H1 (cell line): ENCODE data around the gene DCLK1. TPM values are rescaled to one million over a fixed set of nuclear protein-coding genes. Genes with fewer than 3 reads are reported as not detected.

Source experiments
- CTCF ChIA-PET: fragments of 300-600 bp; sonication (Branson Sonifier 250); formaldehyde crosslinking; loops from one replicate; lab custom pipeline; 2021; ENCODE audit not compliant: partially characterized antibody; lab: Charles Lee
- POLR2A ChIA-PET: fragments of 300-600 bp; sonication (Branson Sonifier 250); formaldehyde crosslinking; loops from one replicate; lab custom pipeline; 2021; ENCODE audit warnings: inconsistent platforms; ENCODE audit not compliant: partially characterized antibody; lab: Charles Lee
- DNase-seq, 2 experiments: peaks; one replicate each; pipeline versions ENCODE4 v3.0.0 to v3.0.0-alpha.2; 2010 to 2022; ENCODE audit warnings: low spot score in 2 of 2, low read depth in 1 of 2, mixed read lengths in 1 of 2
- FAIRE-seq: peaks from 2 replicates; lab custom pipeline; 2011; peaks lifted over from hg19 to GRCh38; lab: Jason Lieb, UNC
- H2AFZ ChIP-seq: 2 replicates; pipeline ENCODE4 v1.8.1; 2012; ENCODE audit warnings: low read length, inconsistent platforms
- H2AK5ac ChIP-seq: 2 replicates; pipeline ENCODE4 v1.6.1; 2013; ENCODE audit warnings: low read depth, low read length
- H2BK120ac ChIP-seq: replicated peaks from 2 replicates; pipeline ENCODE3; 2013; ENCODE audit warnings: low read depth, low read length, inconsistent platforms
- H2BK12ac ChIP-seq: 2 replicates; pipeline ENCODE4 v1.6.1; 2013; ENCODE audit warnings: low read depth, low read length
- H2BK15ac ChIP-seq: 2 replicates; pipeline ENCODE4 v1.6.1; 2013; ENCODE audit warnings: low read length
- H2BK20ac ChIP-seq: 2 replicates; pipeline ENCODE4 v1.6.1; 2013; ENCODE audit warnings: low read length
- H2BK5ac ChIP-seq: 2 replicates; pipeline ENCODE4 v1.6.1; 2013; ENCODE audit warnings: low read depth, low read length
- H3K14ac ChIP-seq: 2 replicates; pipeline ENCODE4 v1.6.1; 2013; ENCODE audit warnings: inconsistent platforms; ENCODE audit not compliant: insufficient read length
- H3K18ac ChIP-seq: 2 replicates; pipeline ENCODE4 v1.6.1; 2013; ENCODE audit warnings: low read length; ENCODE audit errors: extremely low read depth
- H3K23ac ChIP-seq: 2 replicates; pipeline ENCODE4 v1.6.1; 2013; ENCODE audit warnings: inconsistent platforms; ENCODE audit not compliant: insufficient read length
- H3K23me2 ChIP-seq: 2 replicates; pipeline ENCODE4 v1.6.1; 2013; ENCODE audit warnings: low read depth, low read length
- H3K27ac ChIP-seq: 2 replicates; pipeline ENCODE4 v1.6.1; 2011; ENCODE audit warnings: low read depth, low read length, inconsistent platforms
- H3K27me3 ChIP-seq, 4 experiments: replicated peaks in 1 of 4; 1 replicate in 1 of 4; 2 replicates in 3 of 4; pipeline versions ENCODE4 v1.6.1 to v1.8.1; 2011 to 2013; ENCODE audit warnings: low read length in 3 of 4, mild to moderate bottlenecking in 3 of 4, inconsistent platforms in 2 of 4, mixed read lengths in 2 of 4, moderate library complexity in 1 of 4; ENCODE audit not compliant: control insufficient read depth in 3 of 4, insufficient read depth in 3 of 4; ENCODE audit errors: extremely low read depth in 1 of 4
- H3K36me3 ChIP-seq, 4 experiments: 2 replicates each; pipeline versions ENCODE4 v1.6.1 to v1.8.1; 2011 to 2013; ENCODE audit warnings: mild to moderate bottlenecking in 4 of 4, low read length in 3 of 4, moderate library complexity in 2 of 4, control low read depth in 1 of 4, inconsistent platforms in 1 of 4; ENCODE audit not compliant: insufficient read depth in 4 of 4, control insufficient read depth in 2 of 4
- H3K4ac ChIP-seq: replicated peaks from 2 replicates; pipeline ENCODE3; 2013; ENCODE audit warnings: low read length, low read depth, mixed read lengths, inconsistent platforms; ENCODE audit not compliant: insufficient read length
- H3K4me1 ChIP-seq, 4 experiments: replicated peaks in 1 of 4; 1 replicate in 1 of 4; 2 replicates in 3 of 4; pipeline versions ENCODE4 v1.6.1 to v1.8.1; 2011 to 2013; ENCODE audit warnings: low read length in 3 of 4, inconsistent platforms in 2 of 4, mixed read lengths in 1 of 4; ENCODE audit not compliant: insufficient read depth in 4 of 4, control insufficient read depth in 3 of 4
- H3K4me2 ChIP-seq, 2 experiments: 2 replicates each; pipeline versions ENCODE4 v1.6.1 to v1.8.1; 2011 to 2013; ENCODE audit warnings: low read depth in 2 of 2, low read length in 2 of 2, control low read depth in 1 of 2, inconsistent platforms in 1 of 2, mild to moderate bottlenecking in 1 of 2; ENCODE audit not compliant: insufficient read depth in 1 of 2
- H3K4me3 ChIP-seq, 4 experiments: fragments of 200-600, 300-600 bp in 1 of 4; sonication (generic), shearing (Covaris generic), sonication (Bioruptor Twin) in 1 of 4; 2 replicates each; pipeline versions ENCODE4 v1.5.1 to v1.8.1; 2011 to 2016; ENCODE audit warnings: low read length in 4 of 4, low read depth in 3 of 4, control low read depth in 2 of 4, inconsistent platforms in 2 of 4, mild to moderate bottlenecking in 2 of 4, mixed read lengths in 1 of 4, moderate library complexity in 1 of 4; ENCODE audit not compliant: insufficient read depth in 2 of 4; ENCODE audit errors: extremely low read depth in 1 of 4
- H3K56ac ChIP-seq: replicated peaks from 2 replicates; pipeline ENCODE3; 2013; ENCODE audit warnings: low read depth, mild to moderate bottlenecking, mixed read lengths, low read length, inconsistent platforms; ENCODE audit not compliant: insufficient read length
- H3K79me1 ChIP-seq: 2 replicates; pipeline ENCODE4 v1.6.1; 2013; ENCODE audit warnings: low read depth, low read length, control low read depth
- H3K79me2 ChIP-seq, 2 experiments: 2 replicates each; pipeline versions ENCODE4 v1.6.1 to v1.8.1; 2012 to 2013; ENCODE audit warnings: low read length in 2 of 2, mild to moderate bottlenecking in 2 of 2, inconsistent platforms in 1 of 2; ENCODE audit not compliant: insufficient read depth in 2 of 2, control insufficient read depth in 1 of 2
- H3K9ac ChIP-seq, 4 experiments: replicated peaks in 1 of 4; 1 replicate in 1 of 4; 2 replicates in 3 of 4; pipeline versions ENCODE4 v1.6.1 to v1.8.1; 2011 to 2013; ENCODE audit warnings: low read depth in 3 of 4, low read length in 3 of 4, control low read depth in 2 of 4, mild to moderate bottlenecking in 2 of 4, moderate library complexity in 2 of 4, inconsistent platforms in 1 of 4; ENCODE audit errors: extremely low read depth in 1 of 4
- H3K9me3 ChIP-seq, 2 experiments: 2 replicates each; pipeline versions ENCODE4 v1.6.1 to v1.8.1; 2012 to 2013; ENCODE audit warnings: mild to moderate bottlenecking in 2 of 2, moderate library complexity in 2 of 2, control low read depth in 1 of 2, inconsistent platforms in 1 of 2, low read depth in 1 of 2, low read length in 1 of 2, mixed read lengths in 1 of 2; ENCODE audit not compliant: insufficient read depth in 2 of 2
- H4K20me1 ChIP-seq, 2 experiments: replicated peaks in 1 of 2; 2 replicates each; pipeline versions ENCODE3 to v1.8.1; 2011 to 2013; ENCODE audit warnings: inconsistent platforms in 2 of 2, low read length in 2 of 2, mild to moderate bottlenecking in 1 of 2; ENCODE audit not compliant: insufficient read depth in 2 of 2, control insufficient read depth in 1 of 2
- H4K5ac ChIP-seq: 2 replicates; pipeline ENCODE4 v1.6.1; 2013; ENCODE audit warnings: low read length, low read depth, mixed read lengths, inconsistent platforms; ENCODE audit not compliant: insufficient read length
- H4K8ac ChIP-seq: 2 replicates; pipeline ENCODE4 v1.8.0; 2013; ENCODE audit warnings: mild to moderate bottlenecking, moderate library complexity, low read length, inconsistent platforms; ENCODE audit not compliant: insufficient read depth; ENCODE audit errors: extremely low read depth
- H4K91ac ChIP-seq: replicated peaks from 2 replicates; pipeline ENCODE3; 2013; ENCODE audit warnings: low read length, mixed read lengths, inconsistent platforms; ENCODE audit not compliant: insufficient read length
- GABPA ChIP-seq: IDR thresholded peaks from 2 replicates; pipeline ENCODE4 v1.6.1; 2011; ENCODE audit warnings: mild to moderate bottlenecking, low read length, moderate library complexity, borderline replicate concordance; ENCODE audit not compliant: insufficient read depth
- GTF2F1 ChIP-seq: IDR thresholded peaks from 2 replicates; pipeline ENCODE4 v1.6.1; 2012; ENCODE audit warnings: low read depth, low read length, improper control_type of control experiment, borderline replicate concordance
- KDM4A ChIP-seq: IDR thresholded peaks from one replicate; pipeline ENCODE4 v1.7.1; 2012; ENCODE audit warnings: low read depth, mild to moderate bottlenecking, moderate library complexity, low read length, inconsistent platforms; ENCODE audit not compliant: severe bottlenecking
- NRF1 ChIP-seq: IDR thresholded peaks from 2 replicates; pipeline ENCODE4 v1.6.1; 2011; ENCODE audit warnings: mild to moderate bottlenecking, low read depth, low read length, improper control_type of control experiment
- POLR2A ChIP-seq, 2 experiments: IDR thresholded peaks; 1 replicate in 1 of 2; 2 replicates in 1 of 2; pipeline ENCODE4 v1.6.1; 2011; ENCODE audit warnings: low read depth in 2 of 2, low read length in 2 of 2, mild to moderate bottlenecking in 2 of 2; ENCODE audit errors: control extremely low read depth in 1 of 2
- POLR2AphosphoS5 ChIP-seq: IDR thresholded peaks from 2 replicates; pipeline ENCODE4 v1.6.1; 2011; ENCODE audit warnings: low read depth, low read length
- TBP ChIP-seq: IDR thresholded peaks from 2 replicates; pipeline ENCODE4 v1.6.1; 2011; ENCODE audit warnings: low read depth, low read length, improper control_type of control experiment
- WGBS, 2 experiments: shearing (Covaris generic) in 1 of 2; methylation state at CpG; one replicate each; pipeline versions ENCODE4 v1.1.6 to v1.1.7; 2013 to 2015; ENCODE audit warnings: low lambda C conversion rate in 2 of 2, mixed read lengths in 2 of 2, inconsistent platforms in 1 of 2, low coverage in 1 of 2, missing lambda C conversion rate in 1 of 2; ENCODE audit not compliant: insufficient replicate concordance in 2 of 2, insufficient coverage in 1 of 2, insufficient read length in 1 of 2; ENCODE audit errors: extremely low coverage in 1 of 2, missing lambda C conversion rate in 1 of 2; 5-methylcytosine and 5-hydroxymethylcytosine counted together
- polyA plus RNA-seq, 7 experiments: library from polyadenylated mRNA; depleted of rRNA in 3 of 7; stranded (reverse) in 5 of 7; unstranded in 2 of 7; fragments of >200 nt in 5 of 7; fragments of 200-250 nt in 2 of 7; gene quantifications; 1 replicate in 5 of 7; 2 replicates in 1 of 7; 4 replicates in 1 of 7; pipeline versions ENCODE4 v1.2.1 to v1.2.3, GENCODE V29; 2011 to 2013; ENCODE audit warnings: missing spikeins in 2 of 7, mixed read lengths in 2 of 7
- total RNA-seq: library from RNA; stranded (reverse); fragmentation: NEBNext Ultra II Directional; extraction: Animal tissue kit (Norgen Biotek cat#: 25700); gene quantifications from 2 replicates; pipeline ENCODE4 v1.2.1, GENCODE V29; 2021
- TF ChIP-seq, protein P1 (sequence below): IDR thresholded peaks from 2 replicates; pipeline ENCODE4 v1.6.1; 2012; ENCODE audit warnings: inconsistent platforms

The DCLK1 gene
- total and polyA plus RNA-seq, 2 of the 8 experiments (the other 6 are each of a cell fraction or from before 2014, with no cell fraction given), result 22.8 to 41.0 TPM

DNA sequence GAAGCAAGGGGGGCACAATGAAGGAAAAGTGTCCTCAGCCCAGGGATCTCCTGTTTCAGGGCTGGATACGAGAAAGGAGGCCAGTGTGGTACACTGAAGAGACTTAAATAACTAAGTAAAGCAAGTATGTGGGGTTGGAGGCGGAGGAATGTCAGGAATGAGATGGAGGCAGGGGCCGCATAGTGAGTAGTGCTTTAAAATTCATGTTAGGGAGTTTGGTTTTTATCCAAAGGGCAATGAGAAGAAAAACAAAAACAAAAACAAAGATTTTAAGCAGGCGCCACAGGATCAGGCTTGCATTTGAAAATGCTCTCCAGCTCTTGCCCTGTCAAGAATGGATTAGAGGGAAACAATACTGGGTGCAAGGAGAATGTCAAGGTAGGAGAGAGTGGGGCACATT lies 273.4 kb downstream of the DCLK1 start:
- Histone ChIP-seq H2AFZ (no peak overlapping the region), H3K9me3 (no peaks in the 10 kb centered on the region), H2AK5ac (peak overlapping the region; percentile 99; the same call in 1 of the 2 replicates), H3K56ac (no peak overlapping the region), H3K4ac (no peak overlapping the region), H3K79me2 (peaks cover 0 to 22% of the 10 kb centered on the region in 2 experiments; a peak in 2 of 4 replicates), H3K9ac (peak overlapping the region in 2 of 4 experiments; percentile 25 to 39; a peak in 3 of 7 replicates), H3K79me1 (no peaks in the 10 kb centered on the region), H3K27me3 (no peaks in the 10 kb centered on the region), H3K36me3 (peaks cover 2 to 11% (median 6%) of the 10 kb centered on the region in 4 experiments; a peak in 4 of 8 replicates), H2BK15ac (no peak overlapping the region; the same call in 1 of the 2 replicates), H3K14ac (no peak overlapping the region), H2BK120ac (peak overlapping the region; percentile 67), H3K4me2 (peak overlapping the region; percentile 50 to 63), H4K5ac (peak overlapping the region; percentile 10), H2BK20ac (peak overlapping the region; percentile 96; the same call in 1 of the 2 replicates), H4K91ac (peak overlapping the region; percentile 84), H3K23ac (no peak overlapping the region), H4K20me1 (no peaks in the 10 kb centered on the region), H3K4me3 (peak overlapping the region in 2 of 4 experiments; percentile 0 to 25; a peak in 2 of 8 replicates), H3K23me2 (peaks cover 2% of the 10 kb centered on the region), H3K4me1 (peaks cover 15 to 42% (median 37%) of the 10 kb centered on the region in 4 experiments), H3K18ac (peak overlapping the region; percentile 95), H4K8ac (no peak overlapping the region), H3K27ac (peak overlapping the region; percentile 57; the same call in 1 of the 2 replicates), H2BK5ac (peak overlapping the region; percentile 98), H2BK12ac (peak overlapping the region; percentile 98)
- 6% methylated on average over 4 of the region's 4 CpGs; no CpG with 5 or more reads in 1 of the 2 experiments for WGBS, 2 experiments
- ChIA-PET POLR2A (no interaction called here), CTCF (no interaction called here)
- DNase-seq (peak; percentile 52 to 73), FAIRE-seq (peak; percentile 94)
- TF ChIP-seq TBP (peak; percentile 64), KDM4A (no peak), NRF1 (no peak), GABPA (no peak), GTF2F1 (no peak), POLR2AphosphoS5 (peak; percentile 62; the same call in 1 of the 2 replicates), POLR2A (IDR thresholded peaks at IDR 0.05; ENCODE audit: control extremely low read depth in 1 of 2, low read depth in 2 of 2, low read length in 2 of 2) (peak; percentile 32 to 57; a peak in 2 of 3 replicates)
- TF ChIP-seq, protein P1, sequence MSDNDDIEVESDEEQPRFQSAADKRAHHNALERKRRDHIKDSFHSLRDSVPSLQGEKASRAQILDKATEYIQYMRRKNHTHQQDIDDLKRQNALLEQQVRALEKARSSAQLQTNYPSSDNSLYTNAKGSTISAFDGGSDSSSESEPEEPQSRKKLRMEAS, result peak; percentile 32; the same call in 1 of the 2 replicates
